Loucy (cell line): ENCODE data around the gene COQ8B.

Experiments
- H2AFZ ChIP-seq: fragments of 200-600 bp; sonication (generic); 2 replicates; pipeline ENCODE4 v1.6.0; 2016; ENCODE audit warnings: antibody characterized with exemption, mild to moderate bottlenecking, low read length, moderate library complexity
- H3F3A ChIP-seq: fragments of 200-600 bp; 2 replicates; pipeline ENCODE4 v1.6.0; 2016; ENCODE audit warnings: antibody characterized with exemption, low read depth, mild to moderate bottlenecking
- H3K27me3 ChIP-seq: fragments of 200-600 bp; sonication (generic); 2 replicates; pipeline ENCODE4 v1.6.1; 2014; ENCODE audit warnings: low read length, mild to moderate bottlenecking; ENCODE audit not compliant: insufficient read depth, poor library complexity, severe bottlenecking
- H3K36me3 ChIP-seq: fragments of 200-600 bp; sonication (generic); 2 replicates; pipeline ENCODE4 v1.6.1; 2016; ENCODE audit warnings: low read length; ENCODE audit not compliant: insufficient read depth
- H3K4me1 ChIP-seq: fragments of 200-600 bp; sonication (generic); 2 replicates; pipeline ENCODE4 v1.5.1; 2014; ENCODE audit warnings: low read length, mild to moderate bottlenecking; ENCODE audit not compliant: insufficient read depth, poor library complexity, severe bottlenecking
- H3K4me2 ChIP-seq: fragments of 200-600 bp; sonication (generic); 2 replicates; pipeline ENCODE4 v1.6.0; 2014; ENCODE audit warnings: antibody characterized with exemption, low read length, low read depth, mild to moderate bottlenecking; ENCODE audit not compliant: poor library complexity, severe bottlenecking
- H3K4me3 ChIP-seq: fragments of 200-600 bp; sonication (generic); 2 replicates; pipeline ENCODE4 v1.5.1; 2014; ENCODE audit warnings: low read length, mild to moderate bottlenecking, mixed read lengths; ENCODE audit not compliant: poor library complexity, severe bottlenecking
- H3K79me2 ChIP-seq: fragments of 200-600 bp; sonication (generic); 2 replicates; pipeline ENCODE4 v1.6.1; 2014; ENCODE audit warnings: low read length; ENCODE audit not compliant: insufficient read depth
- H3K9ac ChIP-seq: fragments of 200-600 bp; sonication (generic); 2 replicates; pipeline ENCODE4 v1.6.0; 2014; ENCODE audit warnings: mild to moderate bottlenecking, low read depth, low read length, moderate library complexity; ENCODE audit not compliant: poor library complexity, severe bottlenecking
- H3K9me2 ChIP-seq: fragments of 200-600 bp; sonication (generic); replicated peaks from 2 replicates; pipeline ENCODE4 v1.6.1; 2016; ENCODE audit warnings: low read depth, low read length, mixed read lengths
- H3K9me3 ChIP-seq: fragments of 200-600 bp; sonication (generic); 2 replicates; pipeline ENCODE4 v1.6.1; 2014; ENCODE audit warnings: mild to moderate bottlenecking, antibody characterized with exemption, low read length, low read depth; ENCODE audit not compliant: insufficient read depth
- H4K20me1 ChIP-seq: fragments of 200-600 bp; sonication (generic); 2 replicates; pipeline ENCODE4 v1.6.0; 2014; ENCODE audit warnings: antibody characterized with exemption, low read length, mild to moderate bottlenecking; ENCODE audit not compliant: insufficient read depth, poor library complexity, severe bottlenecking
- CTCF ChIP-seq: fragments of 200-600 bp; sonication (generic); conservative IDR thresholded peaks from 2 replicates; pipeline ENCODE4 v1.5.1; 2014; ENCODE audit warnings: mild to moderate bottlenecking, antibody characterized with exemption, low read length
- EZH2phosphoT487 ChIP-seq: fragments of 200-600 bp; IDR thresholded peaks from 2 replicates; pipeline ENCODE4 v1.6.1; 2018; ENCODE audit warnings: antibody characterized with exemption, mild to moderate bottlenecking, moderate library complexity, borderline replicate concordance

Gene COQ8B

GRCh38 chr19:40709817-40710216 is 6.9 kb downstream of the COQ8B start:
- Histone ChIP-seq H3F3A (no peaks in the 10 kb centered on the region), H3K9me2 (no peaks in the 10 kb centered on the region), H4K20me1 (no peaks in the 10 kb centered on the region), H2AFZ (no peak overlapping the region), H3K79me2 (peaks cover 5% of the 10 kb centered on the region; the same call in 1 of the 2 replicates), H3K4me1 (peaks cover 8% of the 10 kb centered on the region), H3K9me3 (no peaks in the 10 kb centered on the region), H3K4me2 (no peak overlapping the region), H3K27me3 (no peaks in the 10 kb centered on the region), H3K4me3 (no peak overlapping the region), H3K9ac (no peak overlapping the region), H3K36me3 (peaks cover 4% of the 10 kb centered on the region; the same call in 1 of the 2 replicates)
- TF ChIP-seq EZH2phosphoT487 (no peak), CTCF (no peak)

- H3K9me3 ChIP-seq: no peaks in the 10 kb centered on the region
- H3K36me3 ChIP-seq: peaks cover 10% of the 10 kb centered on the region; the same call in 1 of the 2 replicates
Observed at GRCh38 chr19:40707615-40708014, 9.1 kb downstream of the COQ8B start.

GRCh38 chr19:40705950-40706619 is 10.6 kb downstream of the COQ8B start:
- TF ChIP-seq EZH2phosphoT487: no peak
- no peak for TF ChIP-seq CTCF
- Histone ChIP-seq H3F3A (no peaks in the 10 kb centered on the region), H3K79me2 (no peaks in the 10 kb centered on the region), H3K9ac (no peak overlapping the region), H3K27me3 (no peaks in the 10 kb centered on the region), H3K9me2 (no peaks in the 10 kb centered on the region), H3K4me1 (no peaks in the 10 kb centered on the region), H3K9me3 (no peaks in the 10 kb centered on the region), H3K36me3 (peaks cover 13% of the 10 kb centered on the region; the same call in 1 of the 2 replicates), H2AFZ (no peak overlapping the region), H3K4me2 (no peak overlapping the region), H3K4me3 (no peak overlapping the region), H4K20me1 (no peaks in the 10 kb centered on the region)

More at GRCh38 chr19:40707615-40708014, 9.1 kb downstream of the COQ8B start:
- no peaks in the 10 kb centered on the region for H4K20me1 ChIP-seq
- H3K9ac ChIP-seq: no peak overlapping the region
- H2AFZ ChIP-seq: no peak overlapping the region
- no peaks in the 10 kb centered on the region for H3K4me1 ChIP-seq
- H3F3A ChIP-seq: no peaks in the 10 kb centered on the region
- no peak for TF ChIP-seq EZH2phosphoT487
- no peaks in the 10 kb centered on the region for H3K27me3 ChIP-seq
- no peaks in the 10 kb centered on the region for H3K9me2 ChIP-seq
- no peak overlapping the region for H3K4me3 ChIP-seq
- H3K79me2 ChIP-seq: no peaks in the 10 kb centered on the region
- no peak overlapping the region for H3K4me2 ChIP-seq

GRCh38 chr19:40705362-40705651 is 11.4 kb downstream of the COQ8B start:
- Histone ChIP-seq H3K4me3 (no peak overlapping the region), H3K27me3 (no peaks in the 10 kb centered on the region), H3F3A (no peaks in the 10 kb centered on the region), H3K9me3 (no peaks in the 10 kb centered on the region), H4K20me1 (no peaks in the 10 kb centered on the region), H3K79me2 (no peaks in the 10 kb centered on the region), H3K4me2 (no peak overlapping the region), H2AFZ (no peak overlapping the region), H3K4me1 (no peaks in the 10 kb centered on the region), H3K36me3 (peaks cover 13% of the 10 kb centered on the region; the same call in 1 of the 2 replicates), H3K9me2 (no peaks in the 10 kb centered on the region), H3K9ac (no peak overlapping the region)
- TF ChIP-seq CTCF (no peak), EZH2phosphoT487 (no peak)
